Measurements from ENCODE around the gene HMCES.
"Not testable (repeated sequence)": the region's sequence is repeated elsewhere in the genome, so short reads cannot be mapped to it uniquely, and the experiment has no call there.

DNA sequence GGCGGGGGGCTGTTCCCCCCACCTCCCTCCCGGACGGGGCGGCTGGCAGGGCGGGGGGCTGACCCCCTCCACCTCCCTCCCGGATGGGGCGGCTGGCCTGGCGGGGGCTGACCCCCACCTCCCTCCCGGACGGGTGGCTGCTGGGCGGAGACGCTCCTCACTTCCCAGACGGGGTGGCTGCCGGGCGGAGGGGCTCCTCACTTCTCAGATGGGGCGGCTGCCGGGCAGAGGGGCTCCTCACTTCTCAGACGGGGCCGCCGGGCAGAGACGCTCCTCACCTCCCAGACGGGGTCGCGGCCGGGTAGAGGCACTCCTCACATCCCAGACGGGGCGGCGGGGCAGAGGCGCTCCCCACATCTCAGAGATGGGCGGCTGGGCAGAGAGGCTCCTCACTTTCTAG is 61.2 kb downstream of the HMCES start:
- TF ChIP-seq EP300, POLR2AphosphoS5, POLR2A (IDR thresholded peaks at IDR 0.05): not testable (repeated sequence)
- TF ChIP-seq, protein P1, sequence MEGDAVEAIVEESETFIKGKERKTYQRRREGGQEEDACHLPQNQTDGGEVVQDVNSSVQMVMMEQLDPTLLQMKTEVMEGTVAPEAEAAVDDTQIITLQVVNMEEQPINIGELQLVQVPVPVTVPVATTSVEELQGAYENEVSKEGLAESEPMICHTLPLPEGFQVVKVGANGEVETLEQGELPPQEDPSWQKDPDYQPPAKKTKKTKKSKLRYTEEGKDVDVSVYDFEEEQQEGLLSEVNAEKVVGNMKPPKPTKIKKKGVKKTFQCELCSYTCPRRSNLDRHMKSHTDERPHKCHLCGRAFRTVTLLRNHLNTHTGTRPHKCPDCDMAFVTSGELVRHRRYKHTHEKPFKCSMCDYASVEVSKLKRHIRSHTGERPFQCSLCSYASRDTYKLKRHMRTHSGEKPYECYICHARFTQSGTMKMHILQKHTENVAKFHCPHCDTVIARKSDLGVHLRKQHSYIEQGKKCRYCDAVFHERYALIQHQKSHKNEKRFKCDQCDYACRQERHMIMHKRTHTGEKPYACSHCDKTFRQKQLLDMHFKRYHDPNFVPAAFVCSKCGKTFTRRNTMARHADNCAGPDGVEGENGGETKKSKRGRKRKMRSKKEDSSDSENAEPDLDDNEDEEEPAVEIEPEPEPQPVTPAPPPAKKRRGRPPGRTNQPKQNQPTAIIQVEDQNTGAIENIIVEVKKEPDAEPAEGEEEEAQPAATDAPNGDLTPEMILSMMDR (IDR thresholded peaks at IDR 0.05) = not testable (repeated sequence)

Measured in gastroesophageal sphincter (tissue), 3 donors.